ENCODE measurements around the gene CD300A. TPM values are rescaled to one million over a fixed set of nuclear protein-coding genes. Genes with fewer than 3 reads are reported as not detected.

Gene CD300A
- total RNA-seq, 1 donor from 2014 or later: 3.9 TPM

- peaks cover 10% of the 10 kb centered on the region for H3K36me3 Mint-ChIP-seq (ENCODE audit: insufficient read depth)
- H3K27me3 Mint-ChIP-seq: no peaks in the 10 kb centered on the region
Measured at GRCh38 chr17:74475189-74475588, 8.8 kb downstream of the CD300A start.

DNA sequence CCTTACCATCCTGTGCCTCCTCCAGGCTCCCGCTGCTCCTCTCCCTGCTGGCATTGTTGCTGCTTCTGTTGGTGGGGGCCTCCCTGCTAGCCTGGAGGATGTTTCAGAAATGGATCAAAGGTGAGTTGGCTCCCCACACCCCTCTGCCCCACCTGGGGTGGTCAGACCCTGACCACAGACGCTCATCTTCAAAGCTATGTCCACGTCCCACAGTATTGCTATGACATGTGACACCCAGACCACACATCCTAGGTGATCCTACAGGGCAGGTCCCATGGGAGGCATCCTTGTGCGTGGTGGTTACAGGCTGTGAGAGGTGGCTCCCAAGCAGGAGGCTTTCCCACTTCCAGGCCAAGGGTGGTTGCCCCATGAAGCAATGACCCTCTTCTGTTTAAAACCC, 11.0 kb downstream of the CD300A start:
- H3K27me3 Mint-ChIP-seq: peaks cover 5% of the 10 kb centered on the region
- no peak for TF ChIP-seq CTCF (IDR thresholded peaks at IDR 0.05; ENCODE audit: unreplicated experiment)
- peaks cover 5% of the 10 kb centered on the region for H3K9me3 Mint-ChIP-seq (ENCODE audit: low read depth)
- H3K27ac Mint-ChIP-seq: no peak overlapping the region
- H3K36me3 Mint-ChIP-seq (ENCODE audit: insufficient read depth): peaks cover 10% of the 10 kb centered on the region
- no peak overlapping the region for H3K4me3 Mint-ChIP-seq (ENCODE audit: low read depth)
- DNase-seq (ENCODE audit: low spot score, unreplicated experiment): no peak
- H3K4me1 Mint-ChIP-seq (ENCODE audit: low read depth): peaks cover 2% of the 10 kb centered on the region

More at GRCh38 chr17:74475189-74475588, 8.8 kb downstream of the CD300A start:
- DNase-seq (ENCODE audit: low spot score, unreplicated experiment): no peak
- Mint-ChIP-seq H3K27ac (no peak overlapping the region), H3K4me1 (ENCODE audit: low read depth) (peaks cover 4% of the 10 kb centered on the region), H3K9me3 (ENCODE audit: low read depth) (peaks cover 5% of the 10 kb centered on the region), H3K4me3 (ENCODE audit: low read depth) (no peak overlapping the region)
- TF ChIP-seq CTCF (IDR thresholded peaks at IDR 0.05; ENCODE audit: unreplicated experiment): no peak

- Mint-ChIP-seq H3K27me3 (peaks cover 12% of the 10 kb centered on the region), H3K4me3 (ENCODE audit: low read depth) (no peak overlapping the region), H3K36me3 (ENCODE audit: insufficient read depth) (peaks cover 10% of the 10 kb centered on the region), H3K9me3 (ENCODE audit: low read depth) (peaks cover 5% of the 10 kb centered on the region), H3K4me1 (ENCODE audit: low read depth) (peaks cover 2% of the 10 kb centered on the region), H3K27ac (no peak overlapping the region)
- no peak for DNase-seq (ENCODE audit: low spot score, unreplicated experiment)
- TF ChIP-seq CTCF (IDR thresholded peaks at IDR 0.05; ENCODE audit: unreplicated experiment): no peak
Measured at GRCh38 chr17:74478420-74479100, 12.1 kb downstream of the CD300A start.

- Mint-ChIP-seq H3K27ac (no peak overlapping the region), H3K36me3 (ENCODE audit: insufficient read depth) (peaks cover 4% of the 10 kb centered on the region), H3K4me1 (ENCODE audit: low read depth) (no peaks in the 10 kb centered on the region), H3K27me3 (peaks cover 12% of the 10 kb centered on the region), H3K4me3 (ENCODE audit: low read depth) (no peak overlapping the region), H3K9me3 (ENCODE audit: low read depth) (peaks cover 4% of the 10 kb centered on the region)
- no peak for TF ChIP-seq CTCF (IDR thresholded peaks at IDR 0.05; ENCODE audit: unreplicated experiment)
- DNase-seq (ENCODE audit: low spot score, unreplicated experiment): no peak
Measured at GRCh38 chr17:74480290-74480689, 13.9 kb downstream of the CD300A start.

DNA sequence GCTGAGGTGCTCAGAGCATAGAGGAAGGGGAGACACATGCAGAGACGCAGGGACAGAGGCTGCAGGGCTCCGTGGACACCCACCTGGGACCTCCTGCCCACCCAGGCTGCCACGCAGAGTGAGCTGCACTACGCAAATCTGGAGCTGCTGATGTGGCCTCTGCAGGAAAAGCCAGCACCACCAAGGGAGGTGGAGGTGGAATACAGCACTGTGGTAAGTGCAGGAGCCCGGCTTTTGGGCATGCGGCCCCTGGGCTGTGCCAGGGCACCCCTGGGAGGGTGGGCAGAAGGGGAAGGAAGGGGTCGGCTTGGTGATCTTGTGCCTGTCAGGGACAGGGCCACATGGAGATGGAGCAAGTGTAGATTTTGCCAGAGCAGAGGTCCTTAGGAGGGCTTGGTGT, 15.2 kb downstream of the CD300A start:
- DNase-seq (ENCODE audit: low spot score, unreplicated experiment): no peak
- no peaks in the 10 kb centered on the region for H3K9me3 Mint-ChIP-seq (ENCODE audit: low read depth)
- no peak for TF ChIP-seq CTCF (IDR thresholded peaks at IDR 0.05; ENCODE audit: unreplicated experiment)
- H3K27ac Mint-ChIP-seq: no peak overlapping the region
- peaks cover 12% of the 10 kb centered on the region for H3K27me3 Mint-ChIP-seq
- H3K4me1 Mint-ChIP-seq (ENCODE audit: low read depth): no peaks in the 10 kb centered on the region
- H3K4me3 Mint-ChIP-seq (ENCODE audit: low read depth): no peak overlapping the region
- no peaks in the 10 kb centered on the region for H3K36me3 Mint-ChIP-seq (ENCODE audit: insufficient read depth)

Data from progenitor cell of endocrine pancreas (in vitro differentiated cells).